HG02623 (cell line): ENCODE measurements around the gene RAI2.
"Not testable (repeated sequence)": the region's sequence is repeated elsewhere in the genome, so short reads cannot be mapped to it uniquely, and the experiment has no call there.

ENCODE experiments used
- ATAC-seq: cut with Tn5 transposase; IDR thresholded peaks from one replicate; pipeline ENCODE4 v1.9.1; 2021; ENCODE audit warnings: moderate library complexity; ENCODE audit not compliant: unreplicated experiment

RAI2 gene

DNA sequence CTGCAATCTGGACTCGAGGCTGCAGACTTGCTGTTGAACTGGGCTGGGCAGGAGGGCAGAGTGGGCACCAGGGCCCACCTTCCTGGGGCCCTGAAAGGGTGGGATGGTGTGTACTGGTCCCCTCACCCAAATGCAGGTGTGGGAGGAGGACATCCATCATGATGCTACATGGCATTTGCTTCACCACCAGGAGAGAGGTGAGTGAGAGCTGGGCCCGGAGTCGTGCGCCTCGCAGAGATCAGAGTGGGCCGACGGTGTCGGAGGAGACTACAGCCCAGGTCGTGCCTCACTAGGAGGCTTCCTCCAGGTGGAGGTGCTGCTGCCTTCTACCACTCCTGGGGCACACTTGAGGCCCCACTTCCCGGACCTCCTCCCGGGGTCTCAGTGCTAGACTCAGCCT lies 73.5 kb downstream of the RAI2 start:
- ATAC-seq, result no peak

DNA sequence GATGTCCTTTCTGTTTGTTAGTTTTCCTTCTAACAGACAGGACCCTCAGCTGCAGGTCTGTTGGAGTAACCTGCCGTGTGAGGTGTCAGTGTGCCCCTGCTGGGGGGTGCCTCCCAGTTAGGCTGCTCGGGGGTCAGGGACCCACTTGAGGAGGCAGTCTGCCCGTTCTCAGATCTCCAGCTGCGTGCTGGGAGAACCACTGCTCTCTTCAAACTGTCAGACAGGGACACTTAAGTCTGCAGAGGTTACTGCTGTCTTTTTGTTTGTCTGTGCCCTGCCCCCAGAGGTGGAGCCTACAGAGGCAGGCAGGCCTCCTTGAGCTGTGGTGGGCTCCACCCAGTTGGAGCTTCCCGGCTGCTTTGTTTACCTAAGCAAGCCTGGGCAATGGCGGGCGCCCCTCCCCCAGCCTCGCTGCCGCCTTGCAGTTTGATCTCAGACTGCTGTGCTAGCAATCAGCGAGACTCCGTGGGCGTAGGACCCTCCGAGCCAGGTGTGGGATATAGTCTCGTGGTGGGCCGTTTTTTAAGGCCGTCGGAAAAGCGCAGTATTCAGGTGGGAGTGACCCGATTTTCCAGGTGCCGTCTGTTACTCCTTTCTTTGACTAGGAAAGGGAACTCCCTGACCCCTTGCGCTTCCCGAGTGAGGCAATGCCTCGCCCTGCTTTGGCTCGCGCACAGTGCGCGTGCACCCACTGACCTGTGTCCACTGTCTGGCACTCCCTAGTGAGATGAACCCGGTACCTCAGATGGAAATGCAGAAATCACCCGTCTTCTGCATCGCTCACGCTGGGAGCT lies 74.3 kb downstream of the RAI2 start:
- ATAC-seq, result not testable (repeated sequence)

DNA sequence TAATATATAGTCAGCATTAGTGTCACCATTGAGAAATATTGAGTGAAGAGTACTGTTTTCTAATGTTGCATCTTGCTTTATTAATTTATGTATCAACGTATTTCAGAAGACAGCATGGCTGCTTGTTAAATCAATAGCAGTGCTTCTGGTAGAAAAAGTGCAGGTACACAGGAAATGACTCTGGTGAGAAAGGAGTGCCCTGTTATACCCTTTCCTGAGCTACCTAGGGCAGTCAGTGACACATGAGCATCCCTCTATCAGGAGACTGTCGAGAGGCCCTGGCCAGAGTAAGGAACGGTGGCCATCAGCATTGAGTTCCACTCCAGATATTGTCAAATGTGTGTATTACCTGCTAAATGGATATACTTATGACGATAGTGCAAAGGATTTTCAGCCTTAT lies 81.7 kb downstream of the RAI2 start:
- ATAC-seq, result no peak

DNA sequence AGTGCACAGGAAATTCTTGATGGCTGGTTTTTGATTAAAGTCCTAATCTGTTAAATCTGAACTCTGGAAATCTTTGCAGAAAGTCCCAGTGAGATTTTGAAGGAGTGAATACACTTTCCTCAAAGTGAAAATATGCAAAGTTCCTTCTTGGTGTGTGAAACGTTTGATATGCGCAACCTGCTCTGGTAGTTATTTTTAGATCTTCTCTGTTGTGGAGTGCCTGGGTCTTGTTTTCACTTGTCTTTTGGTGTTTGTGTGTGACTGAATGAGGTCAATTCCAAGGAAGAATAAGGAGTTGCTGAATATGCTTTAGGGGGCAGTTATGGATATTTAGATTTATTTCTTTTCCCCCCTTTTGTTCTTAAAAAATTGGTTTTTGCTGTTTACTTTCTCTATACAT lies 82.1 kb downstream of the RAI2 start:
- ATAC-seq, result no peak

DNA sequence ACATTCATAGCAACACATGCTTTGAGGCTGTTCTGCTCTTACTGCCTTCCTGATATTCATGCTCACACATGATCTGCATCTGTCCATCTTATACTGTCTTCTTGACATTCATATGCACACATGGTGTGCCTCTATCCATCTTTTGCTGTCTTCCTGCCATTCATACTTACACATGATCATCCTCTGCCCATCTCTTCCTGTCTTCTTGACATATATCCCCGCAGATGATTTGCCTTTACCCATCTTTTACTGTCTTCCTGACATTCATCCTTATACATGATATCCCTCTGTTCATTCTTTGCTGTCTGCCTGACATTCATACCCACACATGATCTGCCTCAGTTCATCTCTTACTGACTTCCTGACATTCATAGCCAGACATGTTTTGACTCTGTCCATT lies 87.0 kb downstream of the RAI2 start:
- no peak for ATAC-seq

DNA sequence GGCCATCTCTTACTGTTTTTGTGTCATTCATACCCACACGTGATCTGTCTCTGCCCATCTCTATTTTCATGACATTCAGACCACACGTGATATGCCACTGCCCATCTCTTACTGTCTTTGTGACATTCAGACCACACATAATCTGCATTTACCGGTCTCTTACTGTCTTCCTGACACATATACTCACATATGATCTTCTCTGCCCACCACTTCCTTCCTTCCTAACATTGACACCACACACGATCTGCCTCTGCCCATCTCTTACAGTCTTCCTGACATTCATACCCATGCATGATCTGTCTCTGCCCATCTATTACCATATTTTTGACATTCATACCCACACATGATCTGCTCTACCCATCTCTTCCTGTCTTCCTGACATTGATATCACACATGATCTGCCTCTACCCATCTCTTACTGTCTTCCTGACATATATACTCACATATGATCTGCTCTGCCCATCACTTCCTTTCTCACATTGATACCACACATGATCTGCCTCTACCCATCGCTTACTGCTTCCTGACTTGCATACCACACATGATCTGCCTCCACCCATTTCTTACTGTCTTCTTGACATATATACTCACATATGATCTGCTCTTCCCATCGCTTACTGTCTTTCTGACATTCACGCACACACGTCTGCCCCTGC lies 87.7 kb downstream of the RAI2 start:
- ATAC-seq, result no peak

DNA sequence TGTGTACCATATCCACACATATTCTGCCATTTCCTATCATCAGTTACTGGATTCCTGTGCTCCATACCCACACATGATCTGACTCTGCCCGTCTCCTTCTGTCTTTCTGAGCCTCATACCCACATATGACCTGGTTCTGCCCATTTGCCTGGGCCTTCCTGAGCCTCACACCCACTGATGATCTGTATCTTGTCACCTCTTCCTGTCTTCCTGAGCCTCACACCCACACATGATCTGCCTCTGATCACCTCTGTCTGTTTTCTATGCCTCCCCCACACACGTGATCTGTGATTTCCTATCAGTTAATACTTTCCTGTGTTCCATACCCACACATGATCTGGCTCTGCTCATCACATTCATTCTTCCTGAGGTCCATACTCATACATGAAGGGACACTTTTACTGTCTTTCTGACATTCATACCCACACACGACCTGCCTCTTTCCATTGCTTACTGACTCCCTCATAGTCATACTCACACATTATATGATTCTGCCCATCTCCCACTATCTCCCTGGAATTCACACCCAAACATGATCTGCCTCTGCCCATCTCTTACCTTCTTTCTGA lies 91.3 kb downstream of the RAI2 start:
- no peak for ATAC-seq

DNA sequence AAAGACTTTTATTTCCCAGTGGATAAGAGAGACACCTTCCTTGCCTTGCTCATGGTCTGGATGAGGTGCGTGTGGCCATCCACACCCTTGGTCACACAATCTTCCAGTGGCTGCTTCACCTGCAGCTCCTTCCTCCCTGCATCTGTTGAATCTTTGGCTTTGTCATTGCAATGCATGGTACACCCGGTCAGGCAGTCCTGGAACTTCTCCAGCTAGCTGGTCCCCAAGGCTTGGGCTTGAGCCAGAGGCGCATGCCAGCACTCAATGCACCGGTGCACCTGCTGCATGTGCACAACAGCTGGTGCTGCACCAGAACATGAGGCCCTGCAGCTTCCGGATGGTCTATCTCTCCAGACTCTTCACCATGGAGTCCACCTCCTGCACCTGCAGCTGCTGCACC lies 92.1 kb downstream of the RAI2 start:
- no peak for ATAC-seq

DNA sequence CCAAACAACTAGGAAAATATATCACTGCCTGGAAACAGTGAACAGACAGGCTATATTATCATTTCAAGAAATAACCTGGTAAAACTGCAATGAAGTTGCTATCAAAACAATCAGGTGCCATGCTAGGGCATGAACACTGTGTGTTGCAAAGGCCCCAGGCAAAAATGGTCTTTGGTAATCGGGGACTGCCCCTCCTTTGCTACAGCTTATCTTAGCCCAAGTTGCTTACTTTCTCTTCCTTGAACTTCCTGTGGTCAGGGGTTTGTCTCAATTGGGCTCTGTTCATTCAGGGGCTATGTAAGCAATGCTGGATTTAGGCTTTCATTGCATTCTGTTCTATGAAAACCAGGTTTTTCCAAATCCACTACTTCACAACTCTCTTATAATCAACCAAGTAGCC lies 93.4 kb downstream of the RAI2 start:
- ATAC-seq, result no peak

DNA sequence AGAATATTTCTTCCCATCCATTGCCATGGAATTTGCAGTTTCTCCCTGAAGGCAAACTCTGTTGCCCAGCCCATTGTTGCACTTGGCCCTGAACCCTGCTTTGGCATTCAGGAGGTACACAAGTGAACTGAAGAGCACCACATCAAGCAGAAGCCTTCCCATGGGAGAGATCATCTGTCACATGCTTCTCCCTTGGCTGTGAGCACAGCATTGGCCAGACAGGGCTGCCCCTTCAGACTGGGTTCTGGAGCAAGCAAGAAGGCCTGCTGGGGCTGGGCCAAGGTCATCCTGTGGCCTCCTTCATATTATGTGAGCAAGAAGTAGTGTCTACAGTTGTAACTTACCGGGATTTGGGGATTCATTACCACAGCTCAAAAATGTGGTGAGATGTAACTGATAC lies 101.1 kb downstream of the RAI2 start:
- ATAC-seq, result no peak

DNA sequence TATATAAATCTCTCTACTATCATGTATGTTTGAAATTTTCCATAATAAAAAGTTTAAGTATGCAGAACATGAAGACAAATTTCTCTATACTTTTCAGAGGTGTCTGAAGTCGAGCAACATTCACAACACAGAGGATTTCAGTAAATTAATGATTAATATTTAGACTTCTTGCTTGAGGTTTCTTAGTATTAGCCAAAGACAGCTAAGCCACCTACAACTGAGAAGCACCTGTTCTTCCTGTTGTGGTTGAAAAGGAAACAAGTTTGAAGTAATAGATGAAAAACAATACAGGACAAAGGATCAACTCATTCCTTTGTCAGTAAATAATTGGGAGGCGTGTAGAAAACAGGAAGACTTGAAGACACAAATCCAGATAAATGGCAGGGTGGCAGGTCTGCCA lies 102.7 kb downstream of the RAI2 start:
- ATAC-seq, result peak; percentile 82

DNA sequence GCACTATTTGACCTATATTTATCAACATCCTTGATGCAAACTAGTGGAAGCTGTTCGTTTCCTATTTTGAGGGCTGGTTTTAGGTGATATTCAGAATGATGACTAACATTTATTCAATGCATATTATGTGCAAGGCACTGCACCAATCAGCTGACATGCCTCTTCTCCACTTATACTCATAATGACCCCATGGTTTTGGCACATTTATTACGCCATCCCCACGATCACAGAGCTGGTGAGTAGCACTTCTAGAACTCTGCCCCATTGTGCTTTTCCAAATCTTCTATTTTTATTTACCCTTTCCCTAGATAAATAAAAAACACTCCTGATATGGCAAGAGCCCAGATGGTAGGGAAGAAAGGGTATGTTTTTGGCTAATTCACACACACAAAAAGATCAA lies 110.7 kb downstream of the RAI2 start:
- ATAC-seq, result no peak
